NB4 (cell line): Measurements from ENCODE around the gene INPP5A.

Experiments
- MYC ChIP-seq: IDR thresholded peaks from 2 replicates; pipeline ENCODE4 v1.6.1; 2011; ENCODE audit warnings: low read depth, low read length
- TF ChIP-seq, protein P1 (sequence below): IDR thresholded peaks from one replicate; pipeline ENCODE4 v1.5.1; 2012; ENCODE audit warnings: low read depth, low read length
- TF ChIP-seq, protein P2 (sequence below): IDR thresholded peaks from 2 replicates; pipeline ENCODE4 v1.6.1; 2011; ENCODE audit warnings: low read depth, low read length

DNA sequence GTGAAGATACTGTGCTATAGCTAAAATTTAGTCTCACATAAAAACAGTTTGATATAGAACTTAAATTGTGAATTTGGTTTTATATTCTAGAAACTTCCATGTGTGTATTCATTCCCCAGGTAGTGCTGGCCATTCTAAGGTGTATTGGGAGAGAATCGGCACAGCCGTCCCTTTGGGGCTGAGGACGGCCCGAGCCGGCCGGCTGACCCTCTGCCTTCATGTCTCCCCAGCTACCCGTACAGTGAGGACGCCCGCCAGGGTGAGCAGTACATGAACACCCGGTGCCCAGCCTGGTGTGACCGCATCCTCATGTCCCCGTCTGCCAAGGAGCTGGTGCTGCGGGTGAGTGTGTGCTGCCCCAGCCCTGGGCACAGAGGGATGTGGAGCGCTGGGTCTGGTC, 239.9 kb downstream of the INPP5A start:
- no peak for TF ChIP-seq MYC
- TF ChIP-seq, protein P1, sequence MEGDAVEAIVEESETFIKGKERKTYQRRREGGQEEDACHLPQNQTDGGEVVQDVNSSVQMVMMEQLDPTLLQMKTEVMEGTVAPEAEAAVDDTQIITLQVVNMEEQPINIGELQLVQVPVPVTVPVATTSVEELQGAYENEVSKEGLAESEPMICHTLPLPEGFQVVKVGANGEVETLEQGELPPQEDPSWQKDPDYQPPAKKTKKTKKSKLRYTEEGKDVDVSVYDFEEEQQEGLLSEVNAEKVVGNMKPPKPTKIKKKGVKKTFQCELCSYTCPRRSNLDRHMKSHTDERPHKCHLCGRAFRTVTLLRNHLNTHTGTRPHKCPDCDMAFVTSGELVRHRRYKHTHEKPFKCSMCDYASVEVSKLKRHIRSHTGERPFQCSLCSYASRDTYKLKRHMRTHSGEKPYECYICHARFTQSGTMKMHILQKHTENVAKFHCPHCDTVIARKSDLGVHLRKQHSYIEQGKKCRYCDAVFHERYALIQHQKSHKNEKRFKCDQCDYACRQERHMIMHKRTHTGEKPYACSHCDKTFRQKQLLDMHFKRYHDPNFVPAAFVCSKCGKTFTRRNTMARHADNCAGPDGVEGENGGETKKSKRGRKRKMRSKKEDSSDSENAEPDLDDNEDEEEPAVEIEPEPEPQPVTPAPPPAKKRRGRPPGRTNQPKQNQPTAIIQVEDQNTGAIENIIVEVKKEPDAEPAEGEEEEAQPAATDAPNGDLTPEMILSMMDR = no peak
- TF ChIP-seq, protein P2, sequence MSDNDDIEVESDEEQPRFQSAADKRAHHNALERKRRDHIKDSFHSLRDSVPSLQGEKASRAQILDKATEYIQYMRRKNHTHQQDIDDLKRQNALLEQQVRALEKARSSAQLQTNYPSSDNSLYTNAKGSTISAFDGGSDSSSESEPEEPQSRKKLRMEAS = no peak
